ENCODE results near the gene TMEM86B. TPM values are rescaled to one million over a fixed set of nuclear protein-coding genes. Genes with fewer than 3 reads are reported as not detected.
"Not testable (repeated sequence)": the region's sequence is repeated elsewhere in the genome, so short reads cannot be mapped to it uniquely, and the experiment has no call there.

Gene TMEM86B
- polyA plus RNA-seq, 10 donors = 1.4 to 3.5 (median 2.9) TPM

- DNase-seq = no peak
These were observed 5.1 kb downstream of the TMEM86B start for GRCh38 chr19:55223291-55224037.

- DNase-seq = no peak
These were observed 8.0 kb downstream of the TMEM86B start for GRCh38 chr19:55220525-55220924.

GRCh38 chr19:55216461-55217198, 11.9 kb downstream of the TMEM86B start:
- DNase-seq = peak; percentile 81 to 97 (median 90)

GRCh38 chr19:55213547-55213946, 15.0 kb downstream of the TMEM86B start:
- no peak for DNase-seq

GRCh38 chr19:55212447-55212846, 16.1 kb downstream of the TMEM86B start:
- DNase-seq = no peak

GRCh38 chr19:55209693-55210472, 18.7 kb downstream of the TMEM86B start:
- DNase-seq = peak in 1 of 3 donors; percentile 83

GRCh38 chr19:55208880-55209692, 19.5 kb downstream of the TMEM86B start, which contains the start of gene PTPRH:
Gene PTPRH (minus strand): TSS chr19:55209501. CDS start chr19:55209433, 68 bp downstream.
- no peak for DNase-seq

GRCh38 chr19:55206664-55207500, 21.7 kb downstream of the TMEM86B start:
- DNase-seq = peak; percentile 54 to 78 (median 69)

GRCh38 chr19:55202199-55202598, 26.4 kb downstream of the TMEM86B start:
- DNase-seq = not testable (repeated sequence)

- DNase-seq = no peak
These were observed 28.9 kb downstream of the TMEM86B start for GRCh38 chr19:55199620-55200204.

- no peak for DNase-seq
These were observed 29.9 kb downstream of the TMEM86B start for GRCh38 chr19:55198651-55199050.

- no peak for DNase-seq
These were observed 31.0 kb downstream of the TMEM86B start for GRCh38 chr19:55197528-55197927.

GRCh38 chr19:55196803-55197202, 31.8 kb downstream of the TMEM86B start:
- no peak for DNase-seq

- no peak for DNase-seq
These were observed 35.1 kb downstream of the TMEM86B start for GRCh38 chr19:55193481-55193880.

- peak in 1 of 3 donors; percentile 49 for DNase-seq
These were observed 39.1 kb downstream of the TMEM86B start for GRCh38 chr19:55189403-55189835.

GRCh38 chr19:55188625-55189024, 39.9 kb downstream of the TMEM86B start:
- DNase-seq = no peak

- no peak for DNase-seq
These were observed 42.5 kb downstream of the TMEM86B start for GRCh38 chr19:55186080-55186479.

- no peak for DNase-seq
These were observed 46.8 kb downstream of the TMEM86B start for GRCh38 chr19:55181740-55182139.

GRCh38 chr19:55179606-55180484, 48.7 kb downstream of the TMEM86B start, which contains the start of gene SYT5:
Gene SYT5 (minus strand): TSS chr19:55180289. CDS start chr19:55179041, 1,248 bp downstream.
- peak in 2 of 3 donors; percentile 45 to 60 for DNase-seq
